Hematopoietic multipotent progenitor cell treated with erythropoietin and hydrocortisone succinate and interleukin-3 and kit ligand, for 17 days (in vitro differentiated cells): ENCODE measurements around the gene DDX1.
"Not testable (repeated sequence)": the region's sequence is repeated elsewhere in the genome, so short reads cannot be mapped to it uniquely, and the experiment has no call there.

ENCODE experiments used
- DNase-seq: peaks from one replicate; pipeline ENCODE4 v3.0.0-alpha.2; 2015; ENCODE audit warnings: low spot score

The DDX1 gene

GRCh38 chr2:15595342-15595905 is 3.8 kb downstream of the DDX1 start:
- DNase-seq = no peak

GRCh38 chr2:15595936-15596335 is 4.3 kb downstream of the DDX1 start:
- no peak for DNase-seq

GRCh38 chr2:15596350-15596749 is 4.7 kb downstream of the DDX1 start:
- no peak for DNase-seq

GRCh38 chr2:15596968-15597367 is 5.3 kb downstream of the DDX1 start:
- no peak for DNase-seq

GRCh38 chr2:15599994-15600393 is 8.3 kb downstream of the DDX1 start:
- DNase-seq = no peak

- DNase-seq = no peak
These were observed 10.0 kb downstream of the DDX1 start for GRCh38 chr2:15601681-15602080.

GRCh38 chr2:15602393-15602792 is 10.7 kb downstream of the DDX1 start:
- no peak for DNase-seq

- no peak for DNase-seq
These were observed 11.5 kb downstream of the DDX1 start for GRCh38 chr2:15603044-15603765.

GRCh38 chr2:15603948-15604347 is 12.3 kb downstream of the DDX1 start:
- no peak for DNase-seq

GRCh38 chr2:15605721-15606120 is 14.1 kb downstream of the DDX1 start:
- no peak for DNase-seq

GRCh38 chr2:15606481-15607441 is 15.1 kb downstream of the DDX1 start:
- no peak for DNase-seq

- DNase-seq = no peak
These were observed 16.2 kb downstream of the DDX1 start for GRCh38 chr2:15607709-15608391.

GRCh38 chr2:15608392-15608761 is 16.7 kb downstream of the DDX1 start:
- DNase-seq = no peak

GRCh38 chr2:15609341-15610042 is 17.8 kb downstream of the DDX1 start:
- no peak for DNase-seq

- no peak for DNase-seq
These were observed 18.8 kb downstream of the DDX1 start for GRCh38 chr2:15610430-15610952.

- DNase-seq = not testable (repeated sequence)
These were observed 20.4 kb downstream of the DDX1 start for GRCh38 chr2:15612101-15612500.

GRCh38 chr2:15613736-15614429 is 22.2 kb downstream of the DDX1 start:
- no peak for DNase-seq

- DNase-seq = no peak
These were observed 23.1 kb downstream of the DDX1 start for GRCh38 chr2:15614545-15615300.

GRCh38 chr2:15615301-15615920 is 23.7 kb downstream of the DDX1 start:
- DNase-seq = no peak

GRCh38 chr2:15616429-15616828 is 24.8 kb downstream of the DDX1 start:
- DNase-seq = no peak
